IMR-90 (cell line): ENCODE data around the gene ZNF276.

ENCODE experiments used
- BHLHE40 ChIP-seq: fragments of 150-350 bp; IDR thresholded peaks from 2 replicates; pipeline ENCODE4 v1.6.1; 2016; ENCODE audit warnings: mild to moderate bottlenecking, low read depth, low read length
- CEBPB ChIP-seq: IDR thresholded peaks from 2 replicates; pipeline ENCODE4 v1.6.1; 2012; ENCODE audit warnings: low read depth, low read length, improper control_type of control experiment
- CHD1 ChIP-seq: IDR thresholded peaks from 2 replicates; pipeline ENCODE4 v1.6.1; 2012; ENCODE audit warnings: low read depth, low read length, improper control_type of control experiment
- FOS ChIP-seq: fragments of 150-350 bp; IDR thresholded peaks from 2 replicates; pipeline ENCODE4 v1.6.1; 2016; ENCODE audit warnings: low read depth, low read length
- MAZ ChIP-seq: IDR thresholded peaks from 2 replicates; pipeline ENCODE4 v1.6.1; 2012; ENCODE audit warnings: low read depth, mild to moderate bottlenecking, low read length, improper control_type of control experiment, moderate library complexity, borderline replicate concordance
- MXI1 ChIP-seq: IDR thresholded peaks from 2 replicates; pipeline ENCODE4 v1.6.1; 2012; ENCODE audit warnings: low read depth, mild to moderate bottlenecking, low read length, moderate library complexity, borderline replicate concordance
- POLR2A ChIP-seq: IDR thresholded peaks from 2 replicates; pipeline ENCODE4 v1.6.1; 2012; ENCODE audit warnings: mild to moderate bottlenecking, low read depth, low read length
- RAD21 ChIP-seq: IDR thresholded peaks from 2 replicates; pipeline ENCODE4 v1.6.1; 2012; ENCODE audit warnings: low read length, improper control_type of control experiment
- RFX5 ChIP-seq: IDR thresholded peaks from 2 replicates; pipeline ENCODE4 v1.8.0; 2012; ENCODE audit warnings: low read depth, mild to moderate bottlenecking, low read length, moderate library complexity
- TF ChIP-seq, protein P1 (sequence below): fragments of 150-350 bp; IDR thresholded peaks from 2 replicates; pipeline ENCODE4 v1.6.1; 2017; ENCODE audit warnings: mild to moderate bottlenecking, antibody characterized with exemption, low read length, low read depth
- TF ChIP-seq, protein P2 (sequence below): conservative IDR thresholded peaks from 2 replicates; pipeline ENCODE4 v1.5.1; 2012; ENCODE audit warnings: mild to moderate bottlenecking, low read depth, low read length, improper control_type of control experiment
- TF ChIP-seq, protein P3 (sequence below): fragments of 150-350 bp; IDR thresholded peaks from 2 replicates; pipeline ENCODE4 v1.6.1; 2016; ENCODE audit warnings: low read depth, mild to moderate bottlenecking, low read length, moderate library complexity, borderline replicate concordance

DNA sequence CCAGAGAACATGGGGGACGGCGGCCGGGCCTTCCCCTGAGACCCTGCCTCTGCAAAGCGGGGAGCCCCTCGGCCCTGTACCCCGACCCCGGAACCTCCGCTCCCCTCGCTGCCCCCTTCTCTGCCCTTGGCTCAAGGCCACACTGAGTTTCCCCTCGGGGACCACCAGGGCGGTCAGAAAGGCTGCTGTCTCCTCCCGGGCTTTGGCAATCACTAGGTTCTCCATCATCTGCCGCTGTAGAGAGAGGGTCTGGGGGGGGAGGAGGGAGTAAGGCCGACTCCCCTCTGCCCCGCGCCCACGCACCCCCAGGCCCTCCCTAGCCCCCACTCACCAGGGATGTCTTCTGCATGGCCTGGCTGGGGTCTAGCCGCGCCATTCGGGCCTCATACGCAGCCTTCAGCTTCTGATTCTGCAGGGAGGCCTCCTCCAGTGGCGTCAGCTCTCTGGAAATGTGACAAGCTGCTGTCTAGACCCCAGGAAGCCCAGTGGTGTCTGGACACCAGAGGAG is 9.0 kb upstream of the ZNF276 start:
- TF ChIP-seq, protein P1, sequence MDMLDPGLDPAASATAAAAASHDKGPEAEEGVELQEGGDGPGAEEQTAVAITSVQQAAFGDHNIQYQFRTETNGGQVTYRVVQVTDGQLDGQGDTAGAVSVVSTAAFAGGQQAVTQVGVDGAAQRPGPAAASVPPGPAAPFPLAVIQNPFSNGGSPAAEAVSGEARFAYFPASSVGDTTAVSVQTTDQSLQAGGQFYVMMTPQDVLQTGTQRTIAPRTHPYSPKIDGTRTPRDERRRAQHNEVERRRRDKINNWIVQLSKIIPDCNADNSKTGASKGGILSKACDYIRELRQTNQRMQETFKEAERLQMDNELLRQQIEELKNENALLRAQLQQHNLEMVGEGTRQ = no peak
- TF ChIP-seq FOS (no peak), POLR2A (no peak), MXI1 (no peak), RFX5 (no peak), MAZ (no peak), RAD21 (no peak), BHLHE40 (no peak), CEBPB (no peak), CHD1 (no peak)
- TF ChIP-seq, protein P2, sequence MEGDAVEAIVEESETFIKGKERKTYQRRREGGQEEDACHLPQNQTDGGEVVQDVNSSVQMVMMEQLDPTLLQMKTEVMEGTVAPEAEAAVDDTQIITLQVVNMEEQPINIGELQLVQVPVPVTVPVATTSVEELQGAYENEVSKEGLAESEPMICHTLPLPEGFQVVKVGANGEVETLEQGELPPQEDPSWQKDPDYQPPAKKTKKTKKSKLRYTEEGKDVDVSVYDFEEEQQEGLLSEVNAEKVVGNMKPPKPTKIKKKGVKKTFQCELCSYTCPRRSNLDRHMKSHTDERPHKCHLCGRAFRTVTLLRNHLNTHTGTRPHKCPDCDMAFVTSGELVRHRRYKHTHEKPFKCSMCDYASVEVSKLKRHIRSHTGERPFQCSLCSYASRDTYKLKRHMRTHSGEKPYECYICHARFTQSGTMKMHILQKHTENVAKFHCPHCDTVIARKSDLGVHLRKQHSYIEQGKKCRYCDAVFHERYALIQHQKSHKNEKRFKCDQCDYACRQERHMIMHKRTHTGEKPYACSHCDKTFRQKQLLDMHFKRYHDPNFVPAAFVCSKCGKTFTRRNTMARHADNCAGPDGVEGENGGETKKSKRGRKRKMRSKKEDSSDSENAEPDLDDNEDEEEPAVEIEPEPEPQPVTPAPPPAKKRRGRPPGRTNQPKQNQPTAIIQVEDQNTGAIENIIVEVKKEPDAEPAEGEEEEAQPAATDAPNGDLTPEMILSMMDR = no peak
- TF ChIP-seq, protein P3, sequence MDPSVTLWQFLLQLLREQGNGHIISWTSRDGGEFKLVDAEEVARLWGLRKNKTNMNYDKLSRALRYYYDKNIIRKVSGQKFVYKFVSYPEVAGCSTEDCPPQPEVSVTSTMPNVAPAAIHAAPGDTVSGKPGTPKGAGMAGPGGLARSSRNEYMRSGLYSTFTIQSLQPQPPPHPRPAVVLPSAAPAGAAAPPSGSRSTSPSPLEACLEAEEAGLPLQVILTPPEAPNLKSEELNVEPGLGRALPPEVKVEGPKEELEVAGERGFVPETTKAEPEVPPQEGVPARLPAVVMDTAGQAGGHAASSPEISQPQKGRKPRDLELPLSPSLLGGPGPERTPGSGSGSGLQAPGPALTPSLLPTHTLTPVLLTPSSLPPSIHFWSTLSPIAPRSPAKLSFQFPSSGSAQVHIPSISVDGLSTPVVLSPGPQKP = no peak
